Fibroblast of pulmonary artery (primary cell): ENCODE results near the gene EVL.
"Not testable (repeated sequence)": the region's sequence is repeated elsewhere in the genome, so short reads cannot be mapped to it uniquely, and the experiment has no call there.

Experiments used
- DNase-seq: peaks from one replicate; pipeline ENCODE4 v3.0.0-alpha.2; 2010; ENCODE audit warnings: low read depth
- H3K4me3 ChIP-seq: replicated peaks from 2 replicates; pipeline ENCODE4 v1.5.1; 2011; ENCODE audit warnings: low read depth, mild to moderate bottlenecking, control low read depth, low read length, moderate library complexity
- TF ChIP-seq, protein P1 (sequence below): IDR thresholded peaks from 2 replicates; pipeline ENCODE4 v1.5.1; 2011; ENCODE audit warnings: mild to moderate bottlenecking, control low read depth, low read length, inconsistent platforms; ENCODE audit errors: missing control alignments

The EVL gene

DNA sequence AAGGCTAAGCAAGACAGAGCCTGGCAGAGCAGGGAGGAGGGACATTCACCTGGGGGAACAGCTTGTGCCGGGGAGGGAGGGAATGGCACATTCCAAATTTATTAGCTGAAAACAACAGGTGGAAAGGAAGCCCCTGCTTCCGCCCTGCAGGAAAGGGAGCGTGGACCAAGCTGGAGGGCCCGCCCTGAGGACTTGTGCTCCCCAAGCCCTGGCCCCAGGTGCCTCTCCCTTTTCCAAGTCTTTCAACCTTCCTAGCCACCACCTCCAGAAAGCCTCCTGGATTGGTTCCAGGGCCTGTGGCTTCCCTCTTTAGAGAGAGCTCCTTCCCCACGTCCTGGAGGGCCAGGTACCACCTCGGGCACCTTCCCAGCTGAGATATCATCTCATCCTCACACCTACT, 91.6 kb downstream of the EVL start:
- DNase-seq: no peak
- no peak overlapping the region for H3K4me3 ChIP-seq
- TF ChIP-seq, protein P1, sequence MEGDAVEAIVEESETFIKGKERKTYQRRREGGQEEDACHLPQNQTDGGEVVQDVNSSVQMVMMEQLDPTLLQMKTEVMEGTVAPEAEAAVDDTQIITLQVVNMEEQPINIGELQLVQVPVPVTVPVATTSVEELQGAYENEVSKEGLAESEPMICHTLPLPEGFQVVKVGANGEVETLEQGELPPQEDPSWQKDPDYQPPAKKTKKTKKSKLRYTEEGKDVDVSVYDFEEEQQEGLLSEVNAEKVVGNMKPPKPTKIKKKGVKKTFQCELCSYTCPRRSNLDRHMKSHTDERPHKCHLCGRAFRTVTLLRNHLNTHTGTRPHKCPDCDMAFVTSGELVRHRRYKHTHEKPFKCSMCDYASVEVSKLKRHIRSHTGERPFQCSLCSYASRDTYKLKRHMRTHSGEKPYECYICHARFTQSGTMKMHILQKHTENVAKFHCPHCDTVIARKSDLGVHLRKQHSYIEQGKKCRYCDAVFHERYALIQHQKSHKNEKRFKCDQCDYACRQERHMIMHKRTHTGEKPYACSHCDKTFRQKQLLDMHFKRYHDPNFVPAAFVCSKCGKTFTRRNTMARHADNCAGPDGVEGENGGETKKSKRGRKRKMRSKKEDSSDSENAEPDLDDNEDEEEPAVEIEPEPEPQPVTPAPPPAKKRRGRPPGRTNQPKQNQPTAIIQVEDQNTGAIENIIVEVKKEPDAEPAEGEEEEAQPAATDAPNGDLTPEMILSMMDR: no peak

- H3K4me3 ChIP-seq, DNase-seq: not testable (repeated sequence)
Observed at GRCh38 chr14:100157548-100158232, 92.5 kb downstream of the EVL start.

DNA sequence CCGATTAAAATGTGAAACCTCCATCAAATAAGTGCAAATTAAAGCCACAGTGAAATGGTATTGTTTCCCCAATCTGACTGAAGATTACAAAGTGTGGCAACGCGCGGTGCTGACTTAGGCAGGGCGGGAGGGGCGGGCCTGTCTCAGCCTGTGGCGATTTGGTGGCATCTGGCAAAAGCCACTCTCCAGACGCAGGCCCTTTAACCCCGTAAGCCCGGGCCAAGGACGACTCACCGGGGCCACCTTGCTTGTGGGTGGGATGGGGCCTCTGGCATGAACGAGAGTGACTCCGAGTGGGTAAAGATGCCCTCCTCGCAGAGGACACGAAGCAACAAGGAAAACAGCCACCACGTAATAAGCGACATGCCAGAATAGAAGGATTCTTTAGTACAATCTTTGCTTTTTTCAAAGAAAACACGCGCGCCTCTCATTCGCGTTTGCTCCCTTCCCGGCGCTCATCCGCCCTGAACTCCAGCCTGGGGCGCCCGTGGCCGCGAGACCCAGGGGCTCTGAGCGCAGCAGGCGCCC, 93.4 kb downstream of the EVL start:
- H3K4me3 ChIP-seq: no peak overlapping the region
- TF ChIP-seq, protein P1: no peak
- DNase-seq: no peak

DNA sequence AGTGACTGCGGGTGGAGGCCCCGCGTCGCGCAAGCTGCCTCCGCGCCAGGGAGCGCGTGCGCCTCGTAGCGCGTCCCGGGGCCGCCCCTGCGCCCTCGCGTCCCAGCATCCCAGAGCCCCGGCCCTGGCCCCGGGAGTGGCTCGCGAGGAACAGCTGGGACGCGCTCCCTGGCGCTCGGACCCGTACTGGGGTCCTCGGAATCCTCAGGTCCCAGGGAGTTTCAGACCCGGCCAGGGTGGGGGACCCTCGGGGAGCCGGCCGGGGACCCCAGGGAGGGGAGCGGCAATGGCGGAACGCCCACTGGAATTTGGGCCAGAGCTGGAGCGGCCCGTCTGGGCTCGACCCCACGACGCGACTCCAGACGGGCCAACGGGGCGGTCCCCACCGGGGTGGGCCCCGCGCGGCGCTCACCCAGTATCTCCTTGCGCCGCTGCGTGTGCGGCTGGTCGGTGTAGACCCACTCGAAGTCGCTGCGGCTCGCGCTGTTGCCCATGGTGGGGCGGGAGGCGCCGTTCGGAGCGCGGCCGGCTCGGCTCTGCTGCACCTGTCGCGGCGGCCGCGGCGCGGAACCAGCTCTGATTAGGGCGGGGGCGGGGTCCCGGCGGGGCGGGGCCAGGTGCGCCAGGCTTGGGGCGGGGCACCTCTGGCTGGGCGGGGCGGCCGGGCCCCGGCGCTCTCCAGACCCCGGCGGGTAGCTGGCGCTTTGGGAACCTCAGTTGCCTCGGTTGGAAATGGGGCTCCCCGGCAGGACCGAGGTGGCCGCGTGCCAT, 94.1 kb downstream of the EVL start, which contains the start of gene DEGS2:
Gene DEGS2, minus strand, starts transcription at position 552 of the 771 bp plus-strand sequence. Its CDS starts 58 bp downstream, at position 494.
- no peak for DNase-seq
- no peak within 1 kb of the TSS for H3K4me3 ChIP-seq
- TF ChIP-seq, protein P1: no peak

- no peak overlapping the region for H3K4me3 ChIP-seq
- TF ChIP-seq, protein P1: no peak
- DNase-seq: no peak
Observed at GRCh38 chr14:100159865-100160533, 94.8 kb downstream of the EVL start.

DNA sequence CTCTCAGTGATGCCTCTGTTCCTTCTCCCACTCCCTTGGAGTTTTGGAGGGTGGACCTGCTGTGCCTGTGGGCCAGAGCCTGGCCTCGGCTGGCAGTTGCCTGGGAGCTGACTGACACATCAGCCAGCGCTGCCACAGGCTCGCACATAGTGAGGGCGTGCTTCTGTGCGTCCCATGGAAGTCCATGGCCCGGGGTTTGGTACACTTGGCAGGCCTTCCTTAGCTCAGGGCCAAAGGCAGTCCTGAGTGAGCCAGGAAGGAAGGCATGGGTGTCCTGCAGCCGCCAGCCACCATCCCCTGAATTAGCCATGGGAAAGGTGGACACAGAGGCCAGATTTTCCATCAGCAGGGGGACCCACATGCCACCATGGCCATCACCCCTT, 95.3 kb downstream of the EVL start:
- no peak overlapping the region for H3K4me3 ChIP-seq
- TF ChIP-seq, protein P1: no peak
- no peak for DNase-seq

GRCh38 chr14:100165376-100165775, 100.2 kb downstream of the EVL start:
- no peak for DNase-seq

More at GRCh38 chr14:100165376-100165775, 100.2 kb downstream of the EVL start:
- TF ChIP-seq, protein P1: no peak
- H3K4me3 ChIP-seq: no peak overlapping the region
